WTC11 (cell line): ENCODE measurements around the gene CEP57.

ENCODE experiments used
- CREB1 ChIP-seq: sonication (generic); formaldehyde crosslinking; IDR thresholded peaks from 2 replicates; pipeline ENCODE4 v1.8.0; 2023; ENCODE audit warnings: mild to moderate bottlenecking, missing genetic modification reagents
- CTCF ChIP-seq: fragments of 200-600 bp; IDR thresholded peaks from 2 replicates; pipeline ENCODE4 v1.8.0; 2022; ENCODE audit warnings: antibody characterized with exemption
- GABPB1 ChIP-seq: sonication (generic); formaldehyde crosslinking; IDR thresholded peaks from 2 replicates; pipeline ENCODE4 v1.8.1; 2023; ENCODE audit warnings: mild to moderate bottlenecking, missing genetic modification reagents
- MLX ChIP-seq: sonication (generic); formaldehyde crosslinking; IDR thresholded peaks from 2 replicates; pipeline ENCODE4 v1.8.1; 2023; ENCODE audit warnings: mild to moderate bottlenecking, missing genetic modification reagents, moderate library complexity
- NFYB ChIP-seq: sonication (generic); formaldehyde crosslinking; conservative IDR thresholded peaks from 2 replicates; pipeline ENCODE4 v1.8.0; 2022; ENCODE audit warnings: low read depth, missing genetic modification reagents
- TP53 ChIP-seq: sonication (generic); formaldehyde crosslinking; IDR thresholded peaks from 2 replicates; pipeline ENCODE4 v1.8.1; 2023; ENCODE audit warnings: mild to moderate bottlenecking, missing genetic modification reagents
- USF2 ChIP-seq: sonication (generic); formaldehyde crosslinking; IDR thresholded peaks from 2 replicates; pipeline ENCODE4 v1.8.1; 2023; ENCODE audit warnings: mild to moderate bottlenecking, missing genetic modification reagents, moderate library complexity

- TF ChIP-seq CTCF, result no peak
- no peak for TF ChIP-seq GABPB1 (CRISPR knock-in tag)
- TF ChIP-seq MLX (CRISPR knock-in tag), result no peak
- no peak for TF ChIP-seq NFYB
- no peak for TF ChIP-seq USF2 (CRISPR knock-in tag)
- TF ChIP-seq CREB1, result no peak
- TF ChIP-seq TP53, result no peak
These were observed 2.8 kb downstream of the CEP57 start for GRCh38 chr11:95793116-95793515.
